H1 (cell line): ENCODE measurements around the gene CERT1. TPM values are rescaled to one million over a fixed set of nuclear protein-coding genes. Genes with fewer than 3 reads are reported as not detected.
"Not testable (repeated sequence)": the region's sequence is repeated elsewhere in the genome, so short reads cannot be mapped to it uniquely, and the experiment has no call there.

Source experiments
- CTCF ChIA-PET: fragments of 300-600 bp; sonication (Branson Sonifier 250); formaldehyde crosslinking; loops from one replicate; lab custom pipeline; 2021; ENCODE audit not compliant: partially characterized antibody; lab: Charles Lee
- POLR2A ChIA-PET: fragments of 300-600 bp; sonication (Branson Sonifier 250); formaldehyde crosslinking; loops from one replicate; lab custom pipeline; 2021; ENCODE audit warnings: inconsistent platforms; ENCODE audit not compliant: partially characterized antibody; lab: Charles Lee
- DNase-seq, 2 experiments: peaks; one replicate each; pipeline versions ENCODE4 v3.0.0 to v3.0.0-alpha.2; 2010 to 2022; ENCODE audit warnings: low spot score in 2 of 2, low read depth in 1 of 2, mixed read lengths in 1 of 2
- FAIRE-seq: peaks from 2 replicates; lab custom pipeline; 2011; peaks lifted over from hg19 to GRCh38; lab: Jason Lieb, UNC
- H2AFZ ChIP-seq: 2 replicates; pipeline ENCODE4 v1.8.1; 2012; ENCODE audit warnings: low read length, inconsistent platforms
- H2AK5ac ChIP-seq: 2 replicates; pipeline ENCODE4 v1.6.1; 2013; ENCODE audit warnings: low read depth, low read length
- H2BK120ac ChIP-seq: replicated peaks from 2 replicates; pipeline ENCODE3; 2013; ENCODE audit warnings: low read depth, low read length, inconsistent platforms
- H2BK12ac ChIP-seq: 2 replicates; pipeline ENCODE4 v1.6.1; 2013; ENCODE audit warnings: low read depth, low read length
- H2BK15ac ChIP-seq: 2 replicates; pipeline ENCODE4 v1.6.1; 2013; ENCODE audit warnings: low read length
- H2BK20ac ChIP-seq: 2 replicates; pipeline ENCODE4 v1.6.1; 2013; ENCODE audit warnings: low read length
- H2BK5ac ChIP-seq: 2 replicates; pipeline ENCODE4 v1.6.1; 2013; ENCODE audit warnings: low read depth, low read length
- H3K14ac ChIP-seq: 2 replicates; pipeline ENCODE4 v1.6.1; 2013; ENCODE audit warnings: inconsistent platforms; ENCODE audit not compliant: insufficient read length
- H3K18ac ChIP-seq: 2 replicates; pipeline ENCODE4 v1.6.1; 2013; ENCODE audit warnings: low read length; ENCODE audit errors: extremely low read depth
- H3K23ac ChIP-seq: 2 replicates; pipeline ENCODE4 v1.6.1; 2013; ENCODE audit warnings: inconsistent platforms; ENCODE audit not compliant: insufficient read length
- H3K23me2 ChIP-seq: 2 replicates; pipeline ENCODE4 v1.6.1; 2013; ENCODE audit warnings: low read depth, low read length
- H3K27ac ChIP-seq: 2 replicates; pipeline ENCODE4 v1.6.1; 2011; ENCODE audit warnings: low read depth, low read length, inconsistent platforms
- H3K27me3 ChIP-seq, 4 experiments: replicated peaks in 1 of 4; 1 replicate in 1 of 4; 2 replicates in 3 of 4; pipeline versions ENCODE4 v1.6.1 to v1.8.1; 2011 to 2013; ENCODE audit warnings: low read length in 3 of 4, mild to moderate bottlenecking in 3 of 4, inconsistent platforms in 2 of 4, mixed read lengths in 2 of 4, moderate library complexity in 1 of 4; ENCODE audit not compliant: control insufficient read depth in 3 of 4, insufficient read depth in 3 of 4; ENCODE audit errors: extremely low read depth in 1 of 4
- H3K36me3 ChIP-seq, 4 experiments: 2 replicates each; pipeline versions ENCODE4 v1.6.1 to v1.8.1; 2011 to 2013; ENCODE audit warnings: mild to moderate bottlenecking in 4 of 4, low read length in 3 of 4, moderate library complexity in 2 of 4, control low read depth in 1 of 4, inconsistent platforms in 1 of 4; ENCODE audit not compliant: insufficient read depth in 4 of 4, control insufficient read depth in 2 of 4
- H3K4ac ChIP-seq: replicated peaks from 2 replicates; pipeline ENCODE3; 2013; ENCODE audit warnings: low read length, low read depth, mixed read lengths, inconsistent platforms; ENCODE audit not compliant: insufficient read length
- H3K4me1 ChIP-seq, 4 experiments: replicated peaks in 1 of 4; 1 replicate in 1 of 4; 2 replicates in 3 of 4; pipeline versions ENCODE4 v1.6.1 to v1.8.1; 2011 to 2013; ENCODE audit warnings: low read length in 3 of 4, inconsistent platforms in 2 of 4, mixed read lengths in 1 of 4; ENCODE audit not compliant: insufficient read depth in 4 of 4, control insufficient read depth in 3 of 4
- H3K4me2 ChIP-seq, 2 experiments: 2 replicates each; pipeline versions ENCODE4 v1.6.1 to v1.8.1; 2011 to 2013; ENCODE audit warnings: low read depth in 2 of 2, low read length in 2 of 2, control low read depth in 1 of 2, inconsistent platforms in 1 of 2, mild to moderate bottlenecking in 1 of 2; ENCODE audit not compliant: insufficient read depth in 1 of 2
- H3K4me3 ChIP-seq, 4 experiments: fragments of 200-600, 300-600 bp in 1 of 4; sonication (generic), shearing (Covaris generic), sonication (Bioruptor Twin) in 1 of 4; 2 replicates each; pipeline versions ENCODE4 v1.5.1 to v1.8.1; 2011 to 2016; ENCODE audit warnings: low read length in 4 of 4, low read depth in 3 of 4, control low read depth in 2 of 4, inconsistent platforms in 2 of 4, mild to moderate bottlenecking in 2 of 4, mixed read lengths in 1 of 4, moderate library complexity in 1 of 4; ENCODE audit not compliant: insufficient read depth in 2 of 4; ENCODE audit errors: extremely low read depth in 1 of 4
- H3K56ac ChIP-seq: replicated peaks from 2 replicates; pipeline ENCODE3; 2013; ENCODE audit warnings: low read depth, mild to moderate bottlenecking, mixed read lengths, low read length, inconsistent platforms; ENCODE audit not compliant: insufficient read length
- H3K79me1 ChIP-seq: 2 replicates; pipeline ENCODE4 v1.6.1; 2013; ENCODE audit warnings: low read depth, low read length, control low read depth
- H3K79me2 ChIP-seq, 2 experiments: 2 replicates each; pipeline versions ENCODE4 v1.6.1 to v1.8.1; 2012 to 2013; ENCODE audit warnings: low read length in 2 of 2, mild to moderate bottlenecking in 2 of 2, inconsistent platforms in 1 of 2; ENCODE audit not compliant: insufficient read depth in 2 of 2, control insufficient read depth in 1 of 2
- H3K9ac ChIP-seq, 4 experiments: replicated peaks in 1 of 4; 1 replicate in 1 of 4; 2 replicates in 3 of 4; pipeline versions ENCODE4 v1.6.1 to v1.8.1; 2011 to 2013; ENCODE audit warnings: low read depth in 3 of 4, low read length in 3 of 4, control low read depth in 2 of 4, mild to moderate bottlenecking in 2 of 4, moderate library complexity in 2 of 4, inconsistent platforms in 1 of 4; ENCODE audit errors: extremely low read depth in 1 of 4
- H3K9me3 ChIP-seq, 2 experiments: 2 replicates each; pipeline versions ENCODE4 v1.6.1 to v1.8.1; 2012 to 2013; ENCODE audit warnings: mild to moderate bottlenecking in 2 of 2, moderate library complexity in 2 of 2, control low read depth in 1 of 2, inconsistent platforms in 1 of 2, low read depth in 1 of 2, low read length in 1 of 2, mixed read lengths in 1 of 2; ENCODE audit not compliant: insufficient read depth in 2 of 2
- H4K20me1 ChIP-seq, 2 experiments: replicated peaks in 1 of 2; 2 replicates each; pipeline versions ENCODE3 to v1.8.1; 2011 to 2013; ENCODE audit warnings: inconsistent platforms in 2 of 2, low read length in 2 of 2, mild to moderate bottlenecking in 1 of 2; ENCODE audit not compliant: insufficient read depth in 2 of 2, control insufficient read depth in 1 of 2
- H4K5ac ChIP-seq: 2 replicates; pipeline ENCODE4 v1.6.1; 2013; ENCODE audit warnings: low read length, low read depth, mixed read lengths, inconsistent platforms; ENCODE audit not compliant: insufficient read length
- H4K8ac ChIP-seq: 2 replicates; pipeline ENCODE4 v1.8.0; 2013; ENCODE audit warnings: mild to moderate bottlenecking, moderate library complexity, low read length, inconsistent platforms; ENCODE audit not compliant: insufficient read depth; ENCODE audit errors: extremely low read depth
- H4K91ac ChIP-seq: replicated peaks from 2 replicates; pipeline ENCODE3; 2013; ENCODE audit warnings: low read length, mixed read lengths, inconsistent platforms; ENCODE audit not compliant: insufficient read length
- PHF8 ChIP-seq: fragments of 200-600 bp; sonication (generic); conservative IDR thresholded peaks from 2 replicates; pipeline ENCODE4 v1.7.1; 2012; ENCODE audit warnings: low read depth, mild to moderate bottlenecking, inconsistent platforms, low read length, moderate library complexity
- POU5F1 ChIP-seq: IDR thresholded peaks from 2 replicates; pipeline ENCODE4 v1.6.1; 2011; ENCODE audit warnings: low read depth, mild to moderate bottlenecking, low read length, moderate library complexity
- RFX5 ChIP-seq: IDR thresholded peaks from 2 replicates; pipeline ENCODE4 v1.6.1; 2011; ENCODE audit warnings: low read depth, low read length, improper control_type of control experiment, borderline replicate concordance
- TAF1 ChIP-seq: IDR thresholded peaks from 2 replicates; pipeline ENCODE4 v1.6.1; 2011; ENCODE audit warnings: mild to moderate bottlenecking, low read depth, low read length
- WGBS, 2 experiments: shearing (Covaris generic) in 1 of 2; methylation state at CpG; one replicate each; pipeline versions ENCODE4 v1.1.6 to v1.1.7; 2013 to 2015; ENCODE audit warnings: low lambda C conversion rate in 2 of 2, mixed read lengths in 2 of 2, inconsistent platforms in 1 of 2, low coverage in 1 of 2, missing lambda C conversion rate in 1 of 2; ENCODE audit not compliant: insufficient replicate concordance in 2 of 2, insufficient coverage in 1 of 2, insufficient read length in 1 of 2; ENCODE audit errors: extremely low coverage in 1 of 2, missing lambda C conversion rate in 1 of 2; 5-methylcytosine and 5-hydroxymethylcytosine counted together
- polyA plus RNA-seq, 7 experiments: library from polyadenylated mRNA; depleted of rRNA in 3 of 7; stranded (reverse) in 5 of 7; unstranded in 2 of 7; fragments of >200 nt in 5 of 7; fragments of 200-250 nt in 2 of 7; gene quantifications; 1 replicate in 5 of 7; 2 replicates in 1 of 7; 4 replicates in 1 of 7; pipeline versions ENCODE4 v1.2.1 to v1.2.3, GENCODE V29; 2011 to 2013; ENCODE audit warnings: missing spikeins in 2 of 7, mixed read lengths in 2 of 7
- total RNA-seq: library from RNA; stranded (reverse); fragmentation: NEBNext Ultra II Directional; extraction: Animal tissue kit (Norgen Biotek cat#: 25700); gene quantifications from 2 replicates; pipeline ENCODE4 v1.2.1, GENCODE V29; 2021

CERT1 gene
- total and polyA plus RNA-seq, 2 of the 8 experiments (the other 6 are each of a cell fraction or from before 2014, with no cell fraction given): 7.8 to 55.3 TPM

GRCh38 chr5:75534734-75535133 is 23.3 kb upstream of the CERT1 start (continued):
- TF ChIP-seq POU5F1: no peak
- TF ChIP-seq PHF8: no peak
- TF ChIP-seq RFX5: no peak
- no peak for TF ChIP-seq TAF1

- H3K14ac ChIP-seq, H2BK20ac ChIP-seq, H3K9me3 ChIP-seq, DNase-seq, H2BK15ac ChIP-seq, H3K4me2 ChIP-seq, H3K56ac ChIP-seq, H3K4me3 ChIP-seq, CTCF ChIA-PET, H4K91ac ChIP-seq, H4K8ac ChIP-seq, H3K79me2 ChIP-seq, H3K4me1 ChIP-seq, H3K9ac ChIP-seq, FAIRE-seq, H3K79me1 ChIP-seq, H2AFZ ChIP-seq, H3K18ac ChIP-seq, H4K5ac ChIP-seq, H3K23ac ChIP-seq, H3K4ac ChIP-seq, H2BK5ac ChIP-seq, H2BK120ac ChIP-seq, H2AK5ac ChIP-seq, H2BK12ac ChIP-seq, H3K23me2 ChIP-seq, H4K20me1 ChIP-seq, H3K36me3 ChIP-seq, H3K27me3 ChIP-seq, H3K27ac ChIP-seq, POLR2A ChIA-PET: not testable (repeated sequence)
- 67% methylated on average over 1 of the region's 1 CpG; no CpG with 5 or more reads in 1 of the 2 experiments for WGBS, 2 experiments
Measured at GRCh38 chr5:75533716-75534115, 22.3 kb upstream of the CERT1 start.
